Placental epithelial cell (primary cell): ENCODE measurements around the gene BAAT. TPM values are rescaled to one million over a fixed set of nuclear protein-coding genes. Genes with fewer than 3 reads are reported as not detected.

Experiments used
- small RNA-seq: library from RNA; depleted of rRNA; stranded (forward); fragments of <200 nt; gene quantifications from one replicate; pipeline ENCODE3, GENCODE V24; 2012
- total RNA-seq: library from RNA; depleted of rRNA; stranded (reverse); fragments of >200 nt; gene quantifications from 2 replicates; pipeline ENCODE4 v1.2.3, GENCODE V29; 2012

Gene BAAT
- not detected in 2 replicates for total RNA-seq

DNA sequence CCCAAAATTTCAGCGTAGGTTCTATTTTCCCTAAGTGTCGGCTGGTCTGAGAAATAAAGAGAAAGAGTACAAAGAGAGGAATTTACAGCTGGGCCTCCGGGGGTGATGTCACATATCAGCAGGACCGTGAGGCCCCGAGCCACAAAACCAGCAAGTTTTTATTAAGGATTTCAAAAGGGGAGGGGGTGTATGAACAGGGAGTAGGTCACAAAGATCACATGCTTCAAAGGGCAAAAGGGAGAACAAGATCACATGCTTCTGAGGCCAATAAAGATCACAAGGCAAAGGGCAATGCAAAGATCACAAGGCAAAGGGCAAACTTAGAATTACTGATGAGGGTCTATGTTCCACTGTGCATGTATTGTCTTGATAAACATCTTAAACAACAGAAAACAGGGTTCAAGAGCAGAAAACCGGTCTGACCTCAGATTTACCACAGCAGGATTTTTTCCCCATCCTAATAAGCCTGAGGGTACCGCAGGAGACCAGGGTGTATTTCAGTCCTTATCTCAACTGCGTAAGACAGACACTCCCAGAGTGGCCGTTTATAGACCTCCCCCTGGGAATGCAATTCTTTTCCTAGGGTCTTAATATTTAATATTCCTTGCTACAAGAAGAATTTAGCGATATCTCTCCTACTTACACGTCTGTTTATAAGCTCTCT lies at the start of gene BAAT:
Gene BAAT (minus strand): TSS at position 134 of the 664 bp plus-strand sequence. CDS start 13,602 bp downstream, outside the sequence.

DNA sequence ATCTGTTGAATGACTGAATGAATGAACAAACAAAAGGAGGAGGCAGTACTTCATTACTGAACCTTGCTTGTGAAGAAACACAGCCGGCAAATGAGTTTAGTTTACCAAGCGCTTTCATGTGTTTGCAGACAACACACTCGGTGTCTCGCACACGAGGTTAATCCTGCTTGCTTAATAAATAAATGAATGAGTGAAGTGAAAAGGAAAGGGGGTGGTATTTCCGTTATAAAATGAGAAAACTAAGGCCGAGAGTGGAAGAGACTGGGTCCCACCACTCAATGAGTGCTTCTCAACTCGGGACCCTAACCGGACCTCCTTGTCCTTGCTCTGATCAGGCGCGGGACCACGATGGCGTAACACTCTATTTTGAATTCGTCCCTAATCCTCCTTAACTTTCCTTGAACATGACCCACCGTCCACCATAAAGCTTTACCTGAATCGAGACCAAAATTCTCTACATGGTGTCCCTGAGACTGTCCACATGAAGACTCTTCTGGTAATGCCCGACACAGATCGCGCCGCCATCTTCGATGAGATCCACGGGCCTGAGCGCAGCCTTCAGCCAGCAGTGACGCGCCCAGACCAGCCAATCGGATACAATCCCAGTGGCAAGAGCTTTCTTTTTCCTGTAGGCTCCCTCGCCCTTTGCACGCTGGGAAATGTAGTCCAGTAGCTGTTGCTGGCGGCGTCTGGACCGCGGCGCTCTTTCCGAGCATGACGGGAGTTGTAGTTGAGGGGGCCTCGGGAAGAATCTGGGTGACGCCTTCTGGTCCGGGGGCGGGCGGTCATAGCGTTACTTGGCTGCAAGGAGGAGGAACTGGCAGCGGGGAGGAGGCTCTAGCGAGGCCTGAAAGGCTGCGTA lies 13.5 kb upstream of the BAAT start, which contains the start of the genes MRPL50 and ZNF189:
Gene MRPL50 (minus strand): TSS at position 551 of the 862 bp plus-strand sequence. CDS start 26 bp downstream, at position 525.
Gene ZNF189 (plus strand): TSS at position 784 of the 862 bp plus-strand sequence. CDS start 306 bp downstream, outside the sequence.

Small RNA genes lying within 50 kb of the gene (small RNA-seq; reads per million reads assigned to genes)
- not detected for gene RF00322

Other genes starting within 250 kb of the BAAT start
- 8.2 and 9.5 TPM in 2 replicates for gene MRPL50, start 13.6 kb upstream of the BAAT start, total RNA-seq
- 18.8 and 20.0 TPM in 2 replicates for gene ZNF189, start 13.8 kb upstream of the BAAT start, total RNA-seq
- not detected in 2 replicates for gene ALDOB, start 50.8 kb upstream of the BAAT start, total RNA-seq
- 20.6 and 23.9 TPM in 2 replicates for gene RNF20, start 148.8 kb upstream of the BAAT start, total RNA-seq
- gene PPP3R2, start 210.0 kb upstream of the BAAT start, total RNA-seq, result not detected in 2 replicates